ENCODE data around the gene ATXN2.
A peak's percentile ranks its signal among the peaks of the same experiment; 100 is the strongest.
"Not testable (repeated sequence)": the region's sequence is repeated elsewhere in the genome, so short reads cannot be mapped to it uniquely, and the experiment has no call there.

Gene ATXN2

DNA sequence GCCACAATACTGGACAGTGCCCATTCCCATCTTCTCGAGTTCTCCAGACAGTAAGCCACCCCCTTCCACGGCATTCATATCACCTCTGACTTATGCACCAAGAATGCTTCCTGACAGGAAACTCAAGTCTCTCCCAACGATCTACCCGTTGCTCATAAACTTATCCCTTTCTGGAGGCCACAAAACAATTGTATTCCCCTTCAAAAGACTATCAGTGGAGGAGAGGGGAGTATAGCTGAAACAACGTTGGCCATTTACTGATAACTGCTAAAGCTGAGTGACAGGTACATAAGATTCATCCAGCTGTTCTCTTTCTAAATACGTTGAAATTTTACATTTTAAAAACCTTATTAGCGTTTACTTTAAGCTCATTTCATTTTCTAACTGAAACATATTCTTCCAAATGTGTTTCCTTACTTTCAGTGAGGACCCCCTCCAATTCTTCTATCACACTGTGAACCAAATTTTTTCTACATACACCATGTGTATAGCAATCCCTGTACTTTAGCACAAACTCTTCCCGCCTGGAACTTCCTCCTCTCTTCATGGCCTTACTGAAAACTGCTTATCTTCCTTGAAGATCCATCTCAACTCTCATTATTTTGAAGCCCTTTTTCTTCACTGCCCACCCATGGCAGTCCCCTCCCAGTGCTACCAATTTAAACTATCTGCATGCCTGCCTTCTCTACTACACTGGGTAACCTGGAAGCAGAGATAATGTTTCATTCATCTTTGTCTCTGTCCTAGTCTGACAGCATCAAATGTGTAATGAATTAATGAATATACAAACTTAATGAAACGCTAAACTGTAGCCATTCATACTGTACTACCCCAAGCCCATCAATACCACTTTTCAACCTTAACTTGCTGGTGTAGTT, 28.8 kb downstream of the ATXN2 start:
- DNase-seq (ENCODE audit: low read depth, low spot score): no peak

DNA sequence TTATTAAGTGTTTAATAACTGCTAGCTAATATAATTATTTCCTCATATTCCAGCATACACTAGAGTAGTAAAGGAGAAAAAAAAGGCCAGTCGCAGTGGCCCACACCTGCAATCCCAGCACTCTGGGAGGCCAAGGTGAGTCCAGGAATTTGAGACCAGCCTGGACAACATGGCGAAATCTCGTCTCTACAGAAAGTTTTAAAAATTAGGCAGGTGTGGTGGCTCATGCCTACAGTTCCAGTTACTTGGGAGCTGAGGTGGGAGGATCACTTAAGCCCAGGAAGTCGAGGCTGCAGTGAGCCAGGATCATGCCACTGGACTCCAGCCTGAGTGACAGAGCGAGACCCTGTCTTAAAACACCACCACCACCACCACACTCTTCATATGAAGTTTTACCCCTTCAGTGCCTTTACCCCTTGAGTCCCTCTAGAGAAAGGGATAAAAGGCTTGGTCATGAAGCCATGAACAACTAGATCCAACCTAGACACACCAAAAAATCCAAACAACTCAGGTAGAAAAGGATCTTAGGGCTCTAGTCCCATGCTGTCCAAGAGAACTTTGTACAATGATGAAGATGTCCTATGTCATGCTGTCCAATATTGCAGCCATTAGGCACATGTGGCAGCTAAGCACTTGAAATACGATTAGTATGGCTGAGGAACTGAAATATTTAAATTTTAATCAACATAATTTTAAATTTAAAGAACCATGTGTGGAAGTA, 29.6 kb downstream of the ATXN2 start:
- no peak for DNase-seq (ENCODE audit: low read depth, low spot score)

DNA sequence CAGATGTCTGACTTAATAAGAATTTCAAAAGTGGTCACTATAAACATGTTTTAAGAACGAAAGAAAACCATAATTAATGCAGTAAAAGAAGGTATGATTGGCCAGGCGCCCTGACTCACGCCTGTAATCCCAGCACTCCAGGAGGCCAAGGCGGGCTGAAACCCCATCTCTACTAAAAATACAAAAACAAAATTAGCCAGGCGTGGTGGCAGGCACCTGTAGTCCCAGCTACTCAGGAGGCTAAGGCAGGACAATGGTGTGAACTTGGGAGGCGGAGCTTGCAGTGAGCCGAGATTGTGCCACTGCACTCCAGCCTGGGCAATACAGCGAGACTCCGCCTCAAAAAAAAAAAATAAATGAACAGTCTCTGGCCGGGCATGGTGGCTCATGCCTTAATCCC, 38.3 kb downstream of the ATXN2 start:
- DNase-seq (ENCODE audit: low read depth, low spot score): not testable (repeated sequence)

DNA sequence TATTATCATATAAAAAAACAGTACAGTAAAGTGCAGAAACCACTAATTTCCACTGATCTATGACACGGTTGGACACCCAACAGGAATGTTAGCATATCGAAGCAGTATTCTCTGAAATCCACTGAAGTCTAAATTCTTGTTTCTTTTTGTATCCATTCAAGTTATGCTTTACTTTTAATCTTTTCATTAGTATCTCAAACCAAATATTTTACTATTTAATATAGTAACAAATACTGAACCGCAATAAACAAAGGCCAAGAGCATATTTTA, 41.1 kb downstream of the ATXN2 start:
- no peak for DNase-seq (ENCODE audit: low read depth, low spot score)

DNA sequence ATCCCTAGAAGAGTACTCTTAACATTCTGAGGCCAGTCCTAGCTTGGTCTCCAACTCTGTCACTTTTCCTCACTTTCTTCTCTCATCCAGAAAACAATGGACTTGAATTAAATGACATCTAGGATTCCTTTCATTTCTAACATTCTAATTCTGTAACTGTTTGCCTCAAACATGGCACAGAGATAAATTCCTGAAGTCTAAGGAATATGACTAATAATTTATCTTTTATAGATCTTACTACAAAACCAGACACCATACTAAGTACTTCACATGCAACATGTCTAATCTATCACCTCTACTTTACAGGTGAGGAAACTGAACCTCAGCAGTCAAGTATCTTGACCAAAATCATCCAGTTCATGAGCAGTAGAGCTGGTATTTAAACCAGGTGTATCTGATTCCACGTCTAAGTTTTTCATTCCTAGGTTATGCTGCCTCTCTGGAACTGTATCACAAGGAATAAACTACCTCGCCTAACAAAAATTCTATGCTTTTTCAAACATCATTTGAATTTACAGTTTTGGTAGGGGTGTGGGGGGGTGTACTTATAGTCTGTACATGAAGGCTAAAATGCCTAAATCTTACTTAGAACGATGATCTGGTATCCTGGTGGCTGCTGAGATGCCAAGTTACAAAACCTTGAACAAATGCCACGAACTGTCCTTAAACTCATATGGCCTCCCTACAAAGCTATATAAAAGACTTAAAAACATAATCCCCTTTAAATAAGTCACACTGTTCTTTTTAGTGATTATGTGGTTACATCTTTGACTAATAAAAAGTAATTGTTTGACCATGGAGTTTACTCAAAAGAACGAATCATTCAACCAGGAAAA, 41.6 kb downstream of the ATXN2 start:
- DNase-seq (ENCODE audit: low read depth, low spot score): no peak

DNA sequence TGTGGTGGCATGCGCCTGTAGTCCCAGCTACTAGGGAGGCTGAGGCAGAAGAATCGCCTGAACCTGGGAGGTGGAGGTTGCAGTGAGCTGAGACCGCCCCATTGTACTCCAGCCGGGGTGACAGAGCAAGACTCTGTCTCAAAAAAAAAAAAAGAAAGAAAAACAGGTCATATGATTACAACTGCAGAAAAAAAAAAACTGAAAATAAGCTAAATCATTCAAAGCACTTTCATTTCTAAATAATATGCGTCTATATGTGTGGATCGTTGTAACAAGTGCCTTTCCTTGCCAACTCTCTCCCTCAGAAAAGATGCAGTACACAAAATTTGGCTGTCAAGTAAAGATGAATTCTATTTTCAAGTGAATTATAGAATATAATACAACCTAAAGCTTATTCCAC, 42.4 kb downstream of the ATXN2 start:
- DNase-seq (ENCODE audit: low read depth, low spot score): no peak

DNA sequence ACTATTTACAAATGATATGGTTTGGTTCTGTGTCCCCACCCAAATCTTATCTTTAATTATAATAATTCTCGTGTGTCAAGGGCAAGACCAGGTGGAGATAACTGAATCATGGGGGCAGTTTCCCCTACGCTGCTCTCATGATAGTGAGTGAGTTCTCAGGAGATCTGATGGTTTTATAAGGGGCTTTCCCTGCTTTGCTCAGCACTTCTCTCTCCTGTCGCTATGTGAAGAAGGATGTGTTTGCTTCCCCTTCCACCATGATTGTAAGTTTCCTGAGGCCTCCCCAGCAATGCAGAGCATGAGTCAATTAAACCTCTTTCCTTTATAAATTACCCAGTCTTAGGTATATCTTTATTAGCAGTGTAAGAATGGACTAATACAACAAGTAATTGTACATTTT, 43.8 kb downstream of the ATXN2 start:
- DNase-seq (ENCODE audit: low read depth, low spot score): not testable (repeated sequence)

DNA sequence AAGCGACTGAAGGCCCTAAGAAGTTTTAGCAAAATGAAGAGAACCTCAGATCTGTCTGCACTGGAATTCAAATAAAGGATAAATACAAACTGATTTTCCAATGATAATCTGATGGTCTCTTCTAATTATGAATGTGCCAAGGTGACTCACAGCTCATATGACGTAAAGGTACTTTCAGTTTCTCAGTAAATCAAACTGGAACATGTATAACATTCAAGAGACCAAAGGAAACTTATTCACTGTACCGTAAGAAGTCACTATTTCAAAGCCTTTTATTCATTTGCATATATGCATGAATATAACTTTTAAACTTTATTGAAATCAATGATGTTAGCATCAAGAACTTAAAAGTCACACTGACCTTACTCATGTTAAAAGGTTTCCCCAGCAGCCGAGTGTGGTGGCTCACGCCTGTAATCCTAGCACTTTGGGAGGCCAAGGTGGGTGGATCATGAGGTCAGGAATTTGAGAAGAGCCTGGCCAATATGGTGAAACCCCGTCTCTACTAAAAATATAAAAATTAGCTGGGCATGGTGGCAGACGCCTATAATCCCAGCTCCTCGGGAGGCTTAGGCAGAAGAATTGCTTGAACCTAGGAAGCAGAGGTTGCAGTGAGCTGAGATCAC, 52.2 kb downstream of the ATXN2 start:
- no peak for DNase-seq (ENCODE audit: low read depth, low spot score)

DNA sequence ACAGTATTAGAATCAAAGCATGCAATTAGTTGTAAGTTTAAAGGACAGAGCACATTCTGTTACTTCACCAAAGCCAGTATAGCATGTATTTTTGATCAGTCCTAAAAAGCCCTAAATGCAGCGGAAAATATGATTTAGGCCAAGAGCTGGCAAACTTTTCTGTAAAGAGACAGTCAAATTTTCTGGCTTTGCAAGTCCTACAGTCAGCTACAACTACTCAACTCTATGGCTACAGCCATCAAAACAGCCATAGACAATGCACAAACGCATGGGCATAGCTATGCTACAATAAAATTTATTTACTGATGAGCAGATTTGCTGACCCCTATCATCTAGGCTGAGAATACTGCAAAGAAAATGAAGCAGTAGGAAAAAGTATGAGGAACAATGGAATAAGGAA, 52.9 kb downstream of the ATXN2 start:
- no peak for DNase-seq (ENCODE audit: low read depth, low spot score)

DNA sequence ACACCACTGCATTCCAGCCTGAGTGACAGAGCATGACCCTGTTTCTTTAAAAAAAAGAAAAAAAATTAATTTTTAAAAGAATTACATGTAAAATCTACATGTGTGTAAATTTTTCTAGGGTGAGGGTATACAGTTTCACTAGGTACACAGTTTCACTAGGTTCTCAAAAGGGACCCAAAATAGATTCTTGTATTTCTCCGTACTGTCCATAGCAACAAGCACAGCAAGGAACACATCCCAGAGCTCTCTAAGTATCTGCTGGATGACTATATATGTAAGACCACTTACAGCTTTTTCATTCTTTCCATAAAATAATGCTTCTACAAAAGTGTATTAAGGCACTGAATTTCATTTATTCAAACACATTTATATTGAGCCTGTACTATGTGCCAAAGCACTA, 55.1 kb downstream of the ATXN2 start:
- no peak for DNase-seq (ENCODE audit: low read depth, low spot score)

DNA sequence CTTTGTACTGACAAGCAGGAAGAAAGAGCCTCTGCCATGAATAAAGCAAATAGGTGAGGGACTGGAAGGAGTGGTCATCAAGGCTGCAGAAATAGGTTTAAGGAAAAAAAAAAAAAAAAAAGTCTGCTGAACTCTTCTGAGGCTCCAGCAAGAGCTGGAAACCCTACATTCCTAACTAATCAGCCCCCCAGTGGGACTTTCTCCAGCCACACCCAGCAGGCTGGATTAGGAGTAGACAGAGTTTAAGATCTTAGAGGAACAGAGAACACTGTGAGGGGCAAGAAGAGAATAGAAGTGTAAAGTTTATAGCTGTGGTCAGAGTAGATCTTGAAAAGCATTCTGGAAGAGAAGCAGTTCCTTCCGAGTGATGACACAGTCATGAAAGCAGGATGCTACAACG, 66.4 kb downstream of the ATXN2 start:
- DNase-seq (ENCODE audit: low read depth, low spot score): no peak

DNA sequence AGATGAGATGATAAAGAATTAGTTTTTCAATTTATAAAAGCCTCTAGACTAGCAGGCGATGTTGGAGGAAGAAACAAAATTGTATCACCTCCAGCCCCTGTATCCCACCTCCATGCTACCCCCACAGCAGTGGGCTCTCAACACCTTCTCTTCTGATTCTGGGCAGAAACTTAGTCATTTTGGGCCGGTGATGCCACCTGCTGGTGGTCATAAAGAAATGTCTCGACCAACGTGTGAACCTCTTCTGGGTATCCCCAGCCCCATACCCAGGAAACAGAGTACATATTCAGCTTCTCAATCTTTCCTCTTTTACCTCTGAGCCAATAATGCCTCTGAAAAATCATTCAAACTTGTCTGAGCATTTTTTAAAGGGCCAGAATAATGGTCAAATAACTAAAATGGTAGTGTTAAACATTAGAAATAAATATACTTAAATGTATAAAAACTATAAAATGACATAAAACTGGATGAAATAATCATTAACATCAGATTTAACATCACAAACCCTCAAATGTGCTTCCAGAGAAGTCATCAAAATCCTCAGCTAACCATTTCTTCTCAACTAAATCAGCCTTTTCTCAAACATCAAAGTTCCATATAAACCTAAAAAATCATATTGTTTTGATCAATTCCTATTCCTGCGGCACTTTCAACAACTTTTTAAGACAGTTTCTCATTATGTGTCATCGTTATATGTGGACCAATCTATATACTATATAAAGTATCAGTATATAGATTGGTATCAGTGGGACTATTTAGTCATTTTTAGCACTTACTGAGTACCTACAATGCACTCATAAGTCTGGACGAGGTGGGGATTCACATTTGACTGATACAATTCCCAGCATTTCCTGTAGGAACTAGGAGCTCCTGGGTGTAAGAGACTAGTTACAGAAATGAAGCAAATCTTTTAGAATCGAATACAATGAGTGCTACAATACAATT, 69.4 kb downstream of the ATXN2 start:
- DNase-seq (ENCODE audit: low read depth, low spot score): peak; percentile 45

DNA sequence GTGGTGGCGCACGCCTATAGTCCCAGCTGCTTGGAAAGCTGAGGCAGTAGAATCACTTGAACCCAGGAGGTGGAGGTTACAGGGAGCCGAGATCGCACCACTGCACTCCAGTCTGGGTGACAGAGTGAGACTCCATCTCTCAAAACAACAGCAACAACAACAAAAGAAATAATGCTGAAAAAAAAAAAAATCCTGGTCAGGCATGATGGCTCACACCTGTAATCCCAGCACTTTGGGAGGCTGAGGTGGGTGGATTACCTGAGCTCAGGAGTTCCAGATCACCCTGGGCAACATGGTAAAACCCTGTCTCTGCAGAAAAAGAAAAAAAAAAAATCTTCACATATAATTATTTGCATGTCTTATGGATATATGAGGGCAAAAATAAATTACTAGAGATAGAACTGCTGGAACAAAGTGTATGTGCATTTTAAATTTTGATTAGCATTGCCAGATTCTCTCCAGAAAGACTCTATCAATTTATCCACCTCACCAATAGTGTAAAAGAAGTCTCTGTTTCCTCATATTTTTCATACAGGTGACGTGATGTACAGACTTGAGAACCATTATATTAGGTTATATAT, 75.4 kb downstream of the ATXN2 start:
- no peak for DNase-seq (ENCODE audit: low read depth, low spot score)

DNA sequence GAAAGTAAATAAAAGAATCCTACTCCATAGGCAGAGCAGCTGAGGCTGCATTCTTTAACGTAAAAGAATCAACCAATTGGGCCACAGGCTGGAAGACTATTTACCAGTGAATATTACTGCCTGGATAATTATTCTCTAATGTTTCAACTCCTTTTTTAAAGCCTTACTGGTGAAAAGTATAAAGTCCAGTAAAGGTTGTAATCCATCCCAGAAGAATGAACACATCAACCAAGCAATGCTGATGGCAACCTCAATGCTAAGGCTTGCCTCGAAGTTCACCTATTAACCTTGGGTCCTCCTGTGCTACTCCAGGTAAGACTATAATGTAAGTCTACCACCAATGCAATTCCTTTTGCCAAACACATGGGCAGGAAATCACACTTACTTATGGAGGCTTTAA, 77.3 kb downstream of the ATXN2 start:
- no peak for DNase-seq (ENCODE audit: low read depth, low spot score)

DNA sequence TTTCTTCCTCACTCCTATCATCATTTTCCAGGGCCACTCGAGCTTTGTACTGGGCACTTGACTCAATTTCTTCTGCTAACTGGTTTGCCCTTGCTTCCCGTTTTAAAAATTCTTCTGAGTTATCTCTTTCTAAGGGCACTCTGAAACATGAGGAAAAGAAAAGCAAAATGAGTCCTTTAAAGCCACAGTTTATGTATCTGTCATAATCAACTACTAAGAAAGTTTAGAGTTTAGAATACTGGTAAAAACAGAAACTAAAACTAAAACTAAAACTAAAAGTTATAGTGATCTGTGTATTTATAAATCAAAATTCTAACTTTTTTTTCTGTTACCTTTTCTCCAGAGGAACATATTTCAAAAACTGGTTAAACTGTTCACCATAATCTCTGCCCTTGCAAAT, 79.2 kb downstream of the ATXN2 start:
- no peak for DNase-seq (ENCODE audit: low read depth, low spot score)

DNA sequence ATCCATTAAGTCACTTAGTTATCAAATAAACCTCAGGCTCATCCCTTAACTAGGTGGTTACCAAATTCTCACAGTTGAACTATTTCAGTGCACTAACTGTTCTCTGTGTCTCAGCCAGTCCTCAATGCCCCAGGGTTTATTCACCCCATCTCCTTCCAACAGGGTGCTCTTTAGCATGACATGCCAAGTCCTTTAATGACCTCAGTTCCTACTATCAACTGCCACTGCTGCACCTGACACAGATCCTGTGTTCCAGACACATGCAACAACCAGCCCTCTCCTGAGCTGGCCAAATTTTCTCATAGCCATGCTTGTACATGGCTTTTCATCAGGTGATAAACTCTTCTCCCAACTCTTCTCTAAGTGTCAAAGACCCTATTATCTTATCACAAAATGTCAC, 80.0 kb downstream of the ATXN2 start:
- no peak for DNase-seq (ENCODE audit: low read depth, low spot score)

DNA sequence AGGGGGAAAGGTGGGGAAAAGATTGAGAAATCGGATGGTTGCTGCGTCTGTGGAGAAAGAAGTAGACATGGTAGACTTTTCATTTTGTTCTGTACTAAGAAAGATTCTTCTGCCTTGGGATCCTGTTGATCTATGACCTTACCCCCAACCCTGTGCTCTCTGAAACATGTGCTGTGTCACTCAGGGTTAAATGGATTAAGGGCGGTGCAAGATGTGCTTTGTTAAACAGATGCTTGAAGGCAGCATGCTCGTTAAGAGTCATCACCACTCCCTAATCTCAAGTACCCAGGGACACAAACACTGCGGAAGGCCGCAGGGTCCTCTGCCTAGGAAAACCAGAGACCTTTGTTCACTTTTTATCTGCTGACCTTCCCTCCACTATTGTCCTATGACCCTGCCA, 91.4 kb downstream of the ATXN2 start:
- not testable (repeated sequence) for DNase-seq (ENCODE audit: low read depth, low spot score)

DNA sequence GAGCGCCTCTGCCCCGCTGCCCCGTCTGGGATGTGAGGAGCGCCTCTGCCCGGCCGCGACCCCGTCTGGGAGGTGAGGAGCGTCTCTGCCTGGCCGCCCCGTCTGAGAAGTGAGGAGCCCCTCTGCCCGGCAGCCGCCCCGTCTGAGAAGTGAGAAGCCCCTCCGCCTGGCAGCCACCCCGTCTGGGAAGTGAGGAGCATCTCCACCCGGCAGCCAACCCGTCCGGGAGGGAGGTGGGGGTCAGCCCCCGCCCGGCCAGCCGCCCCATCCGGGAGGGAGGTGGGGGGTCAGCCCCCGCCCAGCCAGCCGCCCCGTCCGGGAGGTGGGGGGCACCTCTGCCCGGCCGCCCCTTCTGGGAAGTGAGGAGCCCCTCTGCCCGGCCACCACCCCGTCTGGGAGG, 91.9 kb downstream of the ATXN2 start:
- DNase-seq (ENCODE audit: low read depth, low spot score): not testable (repeated sequence)

DNA sequence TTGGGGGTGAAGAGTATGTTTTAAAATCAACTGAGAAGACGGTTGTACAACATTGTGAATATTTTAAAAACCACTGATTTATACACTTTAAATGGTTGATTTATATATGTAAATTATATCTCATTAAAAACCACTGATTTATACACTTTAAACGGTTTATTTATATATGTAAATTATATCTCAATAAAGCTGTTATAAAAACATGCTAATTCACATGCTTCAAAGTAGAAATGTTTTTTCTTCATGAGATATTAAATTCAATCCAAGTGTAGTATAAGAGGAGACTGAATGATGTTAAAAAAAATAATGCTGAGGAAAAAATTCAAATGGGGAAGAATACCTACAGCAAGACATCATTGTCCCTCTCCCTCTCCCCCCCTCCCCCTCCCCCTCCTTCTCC, 92.9 kb downstream of the ATXN2 start:
- DNase-seq (ENCODE audit: low read depth, low spot score): no peak

DNA sequence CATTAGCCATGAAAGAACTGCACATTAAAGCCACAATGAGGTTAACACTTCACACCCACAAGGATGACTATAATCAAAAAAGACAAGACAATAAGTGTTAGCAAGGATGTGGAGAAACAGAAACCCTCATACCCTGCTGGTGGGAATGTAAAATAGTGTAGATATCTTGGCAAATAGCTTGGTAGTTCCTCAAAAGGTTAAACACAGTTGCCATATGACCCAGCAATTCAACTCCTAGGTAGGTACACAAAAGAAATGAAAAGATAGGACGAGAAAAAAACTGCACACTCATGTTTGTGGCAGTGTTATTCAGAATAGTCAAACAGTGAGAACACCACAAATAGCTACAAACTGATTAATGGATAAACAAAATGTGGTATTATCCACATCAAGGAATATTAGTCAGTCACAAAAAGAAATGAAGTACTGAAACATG, 93.5 kb downstream of the ATXN2 start:
- no peak for DNase-seq (ENCODE audit: low read depth, low spot score)

All from iPS DF 19.7 (cell line).